Fibroblast of lung (primary cell): ENCODE results near the gene ARMC10.
"Not testable (repeated sequence)": the region's sequence is repeated elsewhere in the genome, so short reads cannot be mapped to it uniquely, and the experiment has no call there.

Source experiments
- EZH2 ChIP-seq: IDR thresholded peaks from 2 replicates; pipeline ENCODE4 v1.5.1; 2012; ENCODE audit warnings: low read length, control low read depth, mild to moderate bottlenecking; ENCODE audit errors: missing control alignments
- TF ChIP-seq, protein P1 (sequence below), 2 donors: IDR thresholded peaks in 1 of 2; conservative IDR thresholded peaks in 1 of 2; 1 replicate in 1 of 2; 2 replicates in 1 of 2; pipeline ENCODE4 v1.5.1; 2011 to 2012; ENCODE audit warnings: low read length in 2 of 2, control low read depth in 1 of 2, inconsistent platforms in 1 of 2, low read depth in 1 of 2, mild to moderate bottlenecking in 1 of 2

DNA sequence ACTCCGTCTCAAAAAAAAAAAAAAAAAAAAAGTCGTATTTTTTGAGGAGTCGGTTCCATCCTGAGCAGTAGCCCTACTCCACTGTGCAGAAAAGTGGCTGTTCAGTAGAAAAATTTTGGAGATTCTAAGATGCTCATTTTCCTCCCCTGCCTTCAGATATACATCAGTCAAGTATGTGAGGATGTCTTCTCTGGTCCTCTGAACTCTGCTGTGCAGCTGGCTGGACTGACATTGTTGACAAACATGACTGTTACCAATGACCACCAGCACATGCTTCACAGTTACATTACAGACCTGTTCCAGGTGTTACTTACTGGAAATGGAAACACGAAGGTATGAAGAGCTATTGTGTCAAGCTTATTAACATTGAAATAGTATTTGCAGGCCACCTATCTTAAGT lies 17.4 kb downstream of the ARMC10 start:
- TF ChIP-seq EZH2, result not testable (repeated sequence)
- TF ChIP-seq, protein P1, sequence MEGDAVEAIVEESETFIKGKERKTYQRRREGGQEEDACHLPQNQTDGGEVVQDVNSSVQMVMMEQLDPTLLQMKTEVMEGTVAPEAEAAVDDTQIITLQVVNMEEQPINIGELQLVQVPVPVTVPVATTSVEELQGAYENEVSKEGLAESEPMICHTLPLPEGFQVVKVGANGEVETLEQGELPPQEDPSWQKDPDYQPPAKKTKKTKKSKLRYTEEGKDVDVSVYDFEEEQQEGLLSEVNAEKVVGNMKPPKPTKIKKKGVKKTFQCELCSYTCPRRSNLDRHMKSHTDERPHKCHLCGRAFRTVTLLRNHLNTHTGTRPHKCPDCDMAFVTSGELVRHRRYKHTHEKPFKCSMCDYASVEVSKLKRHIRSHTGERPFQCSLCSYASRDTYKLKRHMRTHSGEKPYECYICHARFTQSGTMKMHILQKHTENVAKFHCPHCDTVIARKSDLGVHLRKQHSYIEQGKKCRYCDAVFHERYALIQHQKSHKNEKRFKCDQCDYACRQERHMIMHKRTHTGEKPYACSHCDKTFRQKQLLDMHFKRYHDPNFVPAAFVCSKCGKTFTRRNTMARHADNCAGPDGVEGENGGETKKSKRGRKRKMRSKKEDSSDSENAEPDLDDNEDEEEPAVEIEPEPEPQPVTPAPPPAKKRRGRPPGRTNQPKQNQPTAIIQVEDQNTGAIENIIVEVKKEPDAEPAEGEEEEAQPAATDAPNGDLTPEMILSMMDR (conservative IDR thresholded peaks at IDR 0.05 in 1 of 2, IDR thresholded peaks at IDR 0.05 in 1 of 2; ENCODE audit: low read depth in 1 of 2, low read length in 2 of 2), result not testable (repeated sequence)
